ENCODE data around the gene LIME1. TPM values are rescaled to one million over a fixed set of nuclear protein-coding genes. Genes with fewer than 3 reads are reported as not detected.

LIME1 gene
- polyA plus RNA-seq, 4 donors, result 6.1 to 48.4 (median 22.6) TPM

- no peaks in the 10 kb centered on the region for H3K9me3 ChIP-seq (ENCODE audit: control insufficient read depth in 2 of 2, insufficient read depth in 1 of 2, low read depth in 1 of 2, low read length in 1 of 2)
- DNase-seq (no peak), FAIRE-seq (no peak)
- H3K27me3 ChIP-seq (ENCODE audit: control insufficient read depth in 3 of 3, insufficient read depth in 3 of 3, low read length in 3 of 3), result no peaks in the 10 kb centered on the region
- peaks cover 0 to 3% (median 0%) of the 10 kb centered on the region in 3 donors for H3K36me3 ChIP-seq (ENCODE audit: control insufficient read depth in 3 of 3, insufficient read depth in 2 of 3, low read depth in 1 of 3, low read length in 3 of 3)
- H3K4me3 ChIP-seq (ENCODE audit: low read depth in 1 of 3, low read length in 3 of 3), result no peak overlapping the region
- H3K4me1 ChIP-seq (ENCODE audit: control insufficient read depth in 3 of 3, insufficient read depth in 2 of 3, low read depth in 1 of 3, low read length in 2 of 3), result no peaks in the 10 kb centered on the region
- no peak overlapping the region for H3K27ac ChIP-seq (ENCODE audit: low read depth in 1 of 3, low read length in 2 of 3)
- WGBS, 3 donors, result 54 to 77% (median 75%) methylated on average over 12 of the region's 12 CpGs
Measured at GRCh38 chr20:63782521-63782971, 46.1 kb downstream of the LIME1 start.

GRCh38 chr20:63783970-63784369 is 47.5 kb downstream of the LIME1 start:
- FAIRE-seq (no peak), DNase-seq (no peak)
- no peak overlapping the region for H3K27ac ChIP-seq (ENCODE audit: low read depth in 1 of 3, low read length in 2 of 3)
- H3K4me1 ChIP-seq (ENCODE audit: control insufficient read depth in 3 of 3, insufficient read depth in 2 of 3, low read depth in 1 of 3, low read length in 2 of 3), result no peaks in the 10 kb centered on the region
- no peaks in the 10 kb centered on the region for H3K9me3 ChIP-seq (ENCODE audit: control insufficient read depth in 2 of 2, insufficient read depth in 1 of 2, low read depth in 1 of 2, low read length in 1 of 2)
- 79 to 84% (median 82%) methylated on average over 16 of the region's 16 CpGs for WGBS, 3 donors
- peaks cover 0 to 3% (median 0%) of the 10 kb centered on the region in 3 donors for H3K36me3 ChIP-seq (ENCODE audit: control insufficient read depth in 3 of 3, insufficient read depth in 2 of 3, low read depth in 1 of 3, low read length in 3 of 3)
- no peak overlapping the region for H3K4me3 ChIP-seq (ENCODE audit: low read depth in 1 of 3, low read length in 3 of 3)
- H3K27me3 ChIP-seq (ENCODE audit: control insufficient read depth in 3 of 3, insufficient read depth in 3 of 3, low read length in 3 of 3), result no peaks in the 10 kb centered on the region

GRCh38 chr20:63785691-63786131 is 49.2 kb downstream of the LIME1 start:
- FAIRE-seq, result no peak

GRCh38 chr20:63787302-63787701 is 50.8 kb downstream of the LIME1 start:
- H3K27ac ChIP-seq (ENCODE audit: low read depth in 1 of 3, low read length in 2 of 3), result no peak overlapping the region
- no peaks in the 10 kb centered on the region for H3K27me3 ChIP-seq (ENCODE audit: control insufficient read depth in 3 of 3, insufficient read depth in 3 of 3, low read length in 3 of 3)
- DNase-seq, result no peak
- WGBS, 3 donors, result 74 to 83% (median 81%) methylated on average over 11 of the region's 11 CpGs
- H3K36me3 ChIP-seq (ENCODE audit: control insufficient read depth in 3 of 3, insufficient read depth in 2 of 3, low read depth in 1 of 3, low read length in 3 of 3), result peaks cover 0 to 15% (median 0%) of the 10 kb centered on the region in 3 donors
- FAIRE-seq, result no peak
- no peaks in the 10 kb centered on the region for H3K4me1 ChIP-seq (ENCODE audit: control insufficient read depth in 3 of 3, insufficient read depth in 2 of 3, low read depth in 1 of 3, low read length in 2 of 3)
- no peaks in the 10 kb centered on the region for H3K9me3 ChIP-seq (ENCODE audit: control insufficient read depth in 2 of 2, insufficient read depth in 1 of 2, low read depth in 1 of 2, low read length in 1 of 2)
- H3K4me3 ChIP-seq (ENCODE audit: low read depth in 1 of 3, low read length in 3 of 3), result no peak overlapping the region

More at GRCh38 chr20:63785691-63786131, 49.2 kb downstream of the LIME1 start:
- Histone ChIP-seq H3K9me3 (ENCODE audit: control insufficient read depth in 2 of 2, insufficient read depth in 1 of 2, low read depth in 1 of 2, low read length in 1 of 2) (no peaks in the 10 kb centered on the region), H3K27me3 (ENCODE audit: control insufficient read depth in 3 of 3, insufficient read depth in 3 of 3, low read length in 3 of 3) (no peaks in the 10 kb centered on the region), H3K36me3 (ENCODE audit: control insufficient read depth in 3 of 3, insufficient read depth in 2 of 3, low read depth in 1 of 3, low read length in 3 of 3) (peaks cover 0 to 15% (median 0%) of the 10 kb centered on the region in 3 donors), H3K4me1 (ENCODE audit: control insufficient read depth in 3 of 3, insufficient read depth in 2 of 3, low read depth in 1 of 3, low read length in 2 of 3) (no peaks in the 10 kb centered on the region), H3K27ac (ENCODE audit: low read depth in 1 of 3, low read length in 2 of 3) (no peak overlapping the region), H3K4me3 (ENCODE audit: low read depth in 1 of 3, low read length in 3 of 3) (no peak overlapping the region)
- no peak for DNase-seq
- 69 to 72% (median 70%) methylated on average over 14 of the region's 14 CpGs for WGBS, 3 donors

- DNase-seq, result no peak
- Histone ChIP-seq H3K27me3 (ENCODE audit: control insufficient read depth in 3 of 3, insufficient read depth in 3 of 3, low read length in 3 of 3) (no peaks in the 10 kb centered on the region), H3K4me1 (ENCODE audit: control insufficient read depth in 3 of 3, insufficient read depth in 2 of 3, low read depth in 1 of 3, low read length in 2 of 3) (no peaks in the 10 kb centered on the region), H3K27ac (ENCODE audit: low read depth in 1 of 3, low read length in 2 of 3) (no peak overlapping the region), H3K9me3 (ENCODE audit: control insufficient read depth in 2 of 2, insufficient read depth in 1 of 2, low read depth in 1 of 2, low read length in 1 of 2) (no peaks in the 10 kb centered on the region), H3K36me3 (ENCODE audit: control insufficient read depth in 3 of 3, insufficient read depth in 2 of 3, low read depth in 1 of 3, low read length in 3 of 3) (peaks cover 0 to 15% (median 0%) of the 10 kb centered on the region in 3 donors), H3K4me3 (ENCODE audit: low read depth in 1 of 3, low read length in 3 of 3) (no peak overlapping the region)
- 78 to 89% (median 81%) methylated on average over 16 of the region's 16 CpGs for WGBS, 3 donors
- no peak for FAIRE-seq
Measured at GRCh38 chr20:63787749-63788148, 51.3 kb downstream of the LIME1 start.

Other genes starting within 250 kb of the LIME1 start
- gene EEF1A2, start 237.6 kb upstream of the LIME1 start, polyA plus RNA-seq, result 10 to 100 TPM in 2 of 4 donors, 1 to 10 TPM in 2; 3.1 to 18.6 (median 9.7) TPM
- gene PPDPF, start 215.9 kb upstream of the LIME1 start, polyA plus RNA-seq, result 100 to 1,000 TPM; 273 to 356 (median 295) TPM
- gene PTK6, start 199.3 kb upstream of the LIME1 start, polyA plus RNA-seq, result 10 to 100 TPM in 3 of 4 donors, under 1 TPM in 1; 0.56 to 87.0 (median 47.5) TPM
- under 1 TPM in 1 of 4 donors, not detected in 3; 0.18 TPM for gene SRMS, start 188.9 kb upstream of the LIME1 start, polyA plus RNA-seq
- under 1 TPM in 2 of 4 donors, not detected in 2; 0.22 to 0.25 TPM for gene FNDC11, start 182.5 kb upstream of the LIME1 start, polyA plus RNA-seq
- 10 to 100 TPM in 2 of 4 donors, 1 to 10 TPM in 2; 3.8 to 14.2 (median 9.4) TPM for gene HELZ2, start 162.4 kb upstream of the LIME1 start, polyA plus RNA-seq
- gene GMEB2, start 109.6 kb upstream of the LIME1 start, polyA plus RNA-seq, result 10 to 100 TPM in 1 of 4 donors, 1 to 10 TPM in 3; 8.4 to 10.4 (median 9.6) TPM
- gene STMN3, start 83.2 kb upstream of the LIME1 start, polyA plus RNA-seq, result 10 to 100 TPM in 1 of 4 donors, 1 to 10 TPM in 3; 1.1 to 21.4 (median 5.2) TPM
- 10 to 100 TPM in 2 of 4 donors, 1 to 10 TPM in 2; 3.5 to 15.0 (median 10.5) TPM for gene RTEL1, start 78.4 kb upstream of the LIME1 start, polyA plus RNA-seq
- 10 to 100 TPM in 1 of 4 donors, 1 to 10 TPM in 3; 1.9 to 15.9 (median 5.8) TPM for gene TNFRSF6B, start 40.0 kb upstream of the LIME1 start, polyA plus RNA-seq
- gene ARFRP1, start 28.7 kb upstream of the LIME1 start, polyA plus RNA-seq, result 10 to 100 TPM; 21.5 to 78.6 (median 60.8) TPM
- 10 to 100 TPM; 20.5 to 39.8 (median 30.6) TPM for gene ZGPAT, start 28.6 kb upstream of the LIME1 start, polyA plus RNA-seq
- gene SLC2A4RG, start 3.1 kb downstream of the LIME1 start, polyA plus RNA-seq, result 10 to 100 TPM; 11.6 to 69.9 (median 17.6) TPM
- gene ZBTB46, start 94.6 kb downstream of the LIME1 start, polyA plus RNA-seq, result 1 to 10 TPM in 3 of 4 donors, not detected in 1; 1.1 to 3.1 (median 2.6) TPM
- gene ABHD16B, start 124.8 kb downstream of the LIME1 start, polyA plus RNA-seq, result under 1 TPM in 2 of 4 donors, not detected in 2; 0.34 to 0.67 TPM
- 10 to 100 TPM; 65.6 to 87.7 (median 70.0) TPM for gene TPD52L2, start 128.6 kb downstream of the LIME1 start, polyA plus RNA-seq
- 10 to 100 TPM; 20.6 to 52.3 (median 40.3) TPM for gene DNAJC5, start 158.5 kb downstream of the LIME1 start, polyA plus RNA-seq
- gene UCKL1, start 219.8 kb downstream of the LIME1 start, polyA plus RNA-seq, result 100 to 1,000 TPM in 1 of 4 donors, 10 to 100 TPM in 3; 47.1 to 131 (median 64.9) TPM
- gene ZNF512B, start 233.3 kb downstream of the LIME1 start, polyA plus RNA-seq, result 1 to 10 TPM; 2.5 to 5.0 (median 3.6) TPM
- gene SAMD10, start 243.0 kb downstream of the LIME1 start, polyA plus RNA-seq, result 1 to 10 TPM; 3.6 to 7.3 (median 5.2) TPM
- gene PRPF6, start 244.5 kb downstream of the LIME1 start, polyA plus RNA-seq, result 10 to 100 TPM; 35.3 to 61.2 (median 48.1) TPM

Data from small intestine (tissue), 7 donors.